Right renal pelvis (tissue), 4 donors: ENCODE results near the gene UBE2I. TPM values are rescaled to one million over a fixed set of nuclear protein-coding genes. Genes with fewer than 3 reads are reported as not detected.
"Not testable (repeated sequence)": the region's sequence is repeated elsewhere in the genome, so short reads cannot be mapped to it uniquely, and the experiment has no call there.

Experiments used
- DNase-seq, 4 donors: peaks; one replicate each; pipeline ENCODE4 v3.0.0-alpha.2; 2013; ENCODE audit warnings: low read depth in 4 of 4, low spot score in 3 of 4, missing footprints in 1 of 4
- polyA plus RNA-seq, 4 donors: library from polyadenylated mRNA; unstranded; fragments of 120-200 nt; gene quantifications; one replicate each; pipeline ENCODE4 v1.2.1, GENCODE V29; 2013; ENCODE audit not compliant: insufficient read length in 4 of 4

The UBE2I gene
- 100 to 1,000 TPM; 169 to 186 (median 176) TPM for polyA plus RNA-seq

GRCh38 chr16:1308977-1309885, at the start of gene UBE2I:
Gene UBE2I, plus strand, starts transcription at chr16:1309636. Its CDS starts 4,395 bp downstream, at chr16:1314031.
- peak; percentile 98 to 100 (median 99) for DNase-seq

DNA sequence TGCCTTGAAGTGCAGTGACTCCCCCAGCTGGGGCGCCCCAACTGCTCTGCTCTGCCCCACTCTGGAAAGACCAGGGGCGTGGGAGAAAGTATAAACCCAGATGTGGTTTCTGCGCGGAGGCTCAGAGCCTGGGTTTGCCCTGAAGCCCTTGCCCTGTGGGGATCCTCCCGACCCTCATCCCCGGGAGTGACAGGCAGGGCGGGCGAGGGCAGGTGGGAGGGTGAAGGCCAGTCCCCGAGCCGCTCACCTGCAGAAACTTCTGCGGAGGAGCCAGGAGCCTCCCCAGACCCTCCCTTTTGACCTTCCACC, 49.7 kb upstream of the UBE2I start:
- no peak for DNase-seq

DNA sequence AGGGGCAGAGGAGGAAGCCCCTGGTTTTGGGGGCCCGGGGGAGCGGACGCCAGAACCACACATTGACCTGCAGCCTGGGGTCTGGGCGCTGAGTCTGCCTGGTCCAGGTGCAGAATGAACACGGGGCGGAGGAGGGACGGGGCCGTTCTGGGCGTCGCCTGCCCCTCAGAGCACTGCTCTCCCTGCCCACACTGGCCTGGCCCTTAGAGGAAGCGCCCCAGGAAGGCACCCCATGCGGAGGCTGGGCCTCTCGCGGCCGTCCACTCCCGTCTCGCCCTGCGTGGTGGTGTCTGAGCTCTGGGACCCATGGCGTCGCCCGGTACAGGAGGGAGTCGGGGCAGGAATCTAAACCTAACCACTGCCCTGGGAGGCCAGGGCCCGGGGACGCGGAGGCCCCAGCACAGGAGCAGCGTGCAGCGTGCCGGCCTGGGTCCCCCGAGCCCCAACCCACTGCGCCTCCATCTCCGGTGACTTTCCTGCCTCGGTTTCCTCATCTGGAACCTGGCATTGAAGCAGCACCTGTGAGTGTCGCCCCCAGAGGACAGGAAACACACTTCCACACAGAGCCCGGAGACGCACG, 49.2 kb upstream of the UBE2I start:
- DNase-seq: no peak

GRCh38 chr16:1261131-1261892, 48.1 kb upstream of the UBE2I start:
- no peak for DNase-seq

DNA sequence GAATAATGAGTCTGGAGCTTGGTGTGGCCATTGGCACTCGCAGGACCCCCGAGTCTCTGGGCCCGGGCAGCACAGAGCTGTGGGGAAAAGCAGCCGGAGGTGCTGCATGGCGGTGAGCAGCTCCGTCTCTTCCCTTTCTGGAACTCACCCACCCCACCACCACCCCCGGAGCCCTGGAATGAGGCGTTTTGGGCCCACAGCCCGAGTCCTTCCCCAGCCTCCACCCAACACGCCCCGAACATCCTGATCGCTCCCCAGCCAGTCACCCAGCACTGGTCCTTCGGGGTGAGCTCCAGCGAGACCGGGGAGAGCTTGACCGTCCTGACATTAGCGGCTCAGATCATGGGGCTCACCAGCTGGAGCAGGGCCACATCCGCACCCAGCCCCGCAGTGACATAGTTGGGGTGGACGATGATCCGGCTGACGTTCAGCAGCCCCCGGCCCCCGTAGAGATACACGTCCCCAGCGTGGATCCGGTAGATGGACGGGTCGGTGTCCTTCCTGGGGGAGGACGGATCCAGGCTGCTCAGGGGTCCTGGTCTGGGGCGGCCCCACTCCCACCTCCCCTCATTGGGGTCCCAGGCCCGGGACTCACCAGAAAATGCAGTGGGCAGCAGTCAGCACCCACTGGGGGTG, 47.1 kb upstream of the UBE2I start:
- no peak for DNase-seq

DNA sequence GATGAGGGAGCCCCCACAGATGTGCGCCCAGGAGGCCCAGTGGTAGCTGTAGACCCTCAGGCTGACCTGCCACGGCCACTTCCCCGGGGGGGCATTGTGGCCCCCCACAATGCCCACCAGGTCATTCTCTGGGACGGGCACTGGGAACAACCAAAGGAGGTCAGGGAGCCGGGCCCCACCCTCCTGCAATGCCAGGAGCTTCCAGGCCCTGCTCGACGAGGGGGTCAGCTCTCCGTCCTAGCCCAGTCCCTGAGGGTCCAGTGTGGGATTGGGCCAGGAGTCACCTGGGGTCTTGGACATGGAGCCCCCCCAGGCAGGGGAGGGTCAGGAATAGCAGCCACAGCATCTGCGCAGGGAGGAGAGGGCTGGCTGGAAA, 46.6 kb upstream of the UBE2I start:
- no peak for DNase-seq

DNA sequence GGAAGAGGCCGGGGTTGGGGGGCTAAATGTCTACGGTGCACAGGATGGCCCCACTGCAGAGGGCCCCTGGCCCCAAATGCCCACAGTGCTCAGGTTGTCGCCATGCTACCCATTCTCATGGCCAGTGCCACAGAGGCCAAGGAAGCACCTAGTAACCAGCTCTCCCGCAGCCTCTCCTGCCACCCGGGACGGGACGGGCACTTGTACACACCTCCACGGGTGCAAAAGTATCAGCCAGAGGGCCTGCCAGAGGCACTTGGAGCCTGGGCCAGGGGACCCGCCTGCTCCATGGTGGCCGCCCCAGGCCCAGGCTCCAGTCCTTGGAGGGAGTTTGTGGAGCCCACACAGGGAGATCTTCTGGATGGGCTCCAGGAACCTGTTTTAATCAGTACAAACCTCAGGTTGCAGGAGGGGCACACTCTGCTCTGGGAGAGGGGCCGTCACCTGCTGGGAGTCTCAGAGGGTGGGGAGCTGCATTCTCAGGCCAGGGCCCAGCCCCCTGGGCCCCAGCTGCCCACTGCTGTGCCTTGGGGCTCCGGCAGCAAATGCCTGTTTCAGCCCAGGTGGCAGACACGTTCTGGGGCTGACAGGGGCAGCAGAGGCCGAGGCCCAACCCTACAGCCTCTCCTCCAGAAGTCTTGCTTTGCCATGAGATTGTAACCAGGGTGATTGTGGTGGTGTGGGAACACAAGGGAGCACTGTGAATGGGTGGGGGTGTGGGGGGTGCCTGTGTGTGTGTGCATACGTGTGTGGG, 45.7 kb upstream of the UBE2I start:
- DNase-seq: no peak

DNA sequence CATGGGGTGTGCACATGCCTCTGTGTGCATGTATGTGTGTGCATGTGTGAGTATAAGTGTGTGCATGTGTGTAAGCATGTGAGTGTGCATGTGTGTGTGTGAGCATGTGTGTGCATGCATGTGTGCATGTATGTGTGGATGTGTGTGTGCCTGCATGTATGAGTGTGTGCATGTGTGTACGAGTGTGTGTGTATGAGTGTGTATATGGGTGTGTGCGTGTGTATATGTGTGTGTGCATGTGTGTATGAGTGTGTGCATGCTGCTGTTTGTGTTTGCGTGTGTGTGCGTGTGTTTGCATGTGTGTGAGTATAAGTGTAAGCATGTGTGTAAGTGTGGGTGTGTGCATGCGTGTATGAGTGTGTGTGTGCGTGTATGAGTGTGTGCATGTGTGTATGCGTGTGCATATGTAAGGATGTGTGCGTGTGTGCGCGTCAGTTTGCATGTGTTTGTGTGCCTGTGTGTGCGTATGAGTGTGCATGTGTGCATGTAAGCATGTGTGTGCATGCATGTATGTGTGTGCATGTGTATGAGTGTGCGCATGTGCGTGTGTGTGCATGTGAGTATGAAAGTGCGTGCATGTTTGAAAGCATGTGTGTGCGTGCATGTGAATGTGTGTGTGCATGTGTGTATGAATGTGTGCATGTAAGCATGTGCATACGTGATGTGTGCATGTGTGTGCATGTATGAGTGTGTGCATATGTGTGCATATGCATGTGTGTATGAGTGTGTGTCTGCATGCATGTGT, 44.9 kb upstream of the UBE2I start:
- no peak for DNase-seq

GRCh38 chr16:1265090-1265630, 44.3 kb upstream of the UBE2I start:
- no peak for DNase-seq

- DNase-seq: no peak
Observed at GRCh38 chr16:1265826-1266225, 43.6 kb upstream of the UBE2I start.

- DNase-seq: not testable (repeated sequence)
Observed at GRCh38 chr16:1269418-1269817, 40.0 kb upstream of the UBE2I start.

DNA sequence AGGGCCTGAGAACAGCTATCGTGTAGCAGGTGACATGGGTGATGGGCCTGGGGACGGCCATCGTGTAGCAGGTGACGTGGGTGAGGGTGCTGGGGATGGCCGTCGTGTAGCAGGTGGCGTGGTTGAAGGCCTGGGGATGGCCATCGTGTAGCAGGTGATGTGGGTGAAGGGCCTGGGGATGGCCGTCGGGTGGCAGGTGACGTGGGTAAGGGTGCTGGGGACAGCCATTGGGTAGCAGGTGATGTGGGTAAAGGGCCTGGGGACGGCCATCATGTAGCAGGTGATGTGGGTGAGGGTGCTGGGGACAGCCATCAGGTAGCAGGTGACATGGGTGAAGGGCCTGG, 38.1 kb upstream of the UBE2I start:
- DNase-seq: no peak

DNA sequence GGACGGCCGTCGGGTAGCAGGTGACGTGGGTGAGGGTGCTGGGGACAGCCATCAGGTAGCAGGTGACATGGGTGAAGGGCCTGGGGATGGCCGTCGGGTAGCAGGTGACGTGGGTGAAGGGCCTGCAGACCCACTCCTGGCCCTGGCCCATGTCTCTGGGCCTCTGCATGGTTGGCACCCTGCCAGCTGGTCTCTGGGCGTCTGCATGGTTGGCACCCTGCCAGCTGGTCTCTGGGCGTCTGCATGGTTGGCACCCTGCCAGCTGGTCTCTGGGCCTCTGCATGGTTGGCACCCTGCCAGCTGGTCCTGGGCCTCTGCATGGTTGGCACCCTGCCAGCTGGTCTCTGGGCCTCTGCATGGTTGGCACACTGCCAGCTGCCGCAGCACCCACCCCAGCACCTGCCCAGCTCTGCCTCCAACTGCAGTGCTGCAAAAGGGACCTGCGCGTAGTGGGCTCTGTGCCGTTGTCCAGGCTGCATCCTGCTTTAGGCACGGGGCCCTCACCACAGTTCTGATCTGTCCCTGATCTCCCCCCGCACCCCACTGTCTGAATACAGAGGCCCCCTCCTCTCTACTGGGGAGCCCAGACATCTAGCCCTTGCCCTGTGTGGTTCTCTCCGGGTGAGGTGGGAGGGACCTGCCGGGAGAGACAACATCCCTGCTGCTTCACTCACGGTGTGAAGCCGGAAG, 37.6 kb upstream of the UBE2I start:
- not testable (repeated sequence) for DNase-seq

- no peak for DNase-seq
Observed at GRCh38 chr16:1272453-1273198, 36.8 kb upstream of the UBE2I start.

DNA sequence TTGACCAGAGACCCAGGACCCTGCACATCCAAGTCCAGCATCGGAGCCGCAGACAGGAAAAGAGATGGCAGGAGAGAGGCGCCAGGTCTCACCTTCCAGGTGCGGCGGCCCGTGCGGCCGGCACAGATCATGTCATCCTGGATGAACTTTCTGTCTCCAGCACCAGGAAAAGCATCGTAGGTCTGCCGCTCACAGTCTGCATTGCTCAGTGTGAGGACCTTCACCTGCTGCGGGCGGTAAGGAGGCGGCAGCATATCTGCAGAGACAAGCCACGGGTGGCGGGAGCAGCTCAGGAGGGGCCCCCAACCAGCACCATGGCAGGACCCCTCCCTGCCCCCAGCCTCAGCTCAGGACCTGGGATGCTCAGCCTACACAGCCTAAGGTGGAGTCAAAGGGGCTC, 35.6 kb upstream of the UBE2I start:
- no peak for DNase-seq

- no peak for DNase-seq
Observed at GRCh38 chr16:1274767-1275166, 34.7 kb upstream of the UBE2I start.

GRCh38 chr16:1275791-1276579, 33.5 kb upstream of the UBE2I start:
- DNase-seq: no peak

- DNase-seq: no peak
Observed at GRCh38 chr16:1276580-1276878, 32.9 kb upstream of the UBE2I start.
